NT2/D1 (cell line): ENCODE results near the gene TSPAN8.

Experiments
- SUZ12 ChIP-seq: IDR thresholded peaks from 2 replicates; pipeline ENCODE4 v1.6.1; 2011; ENCODE audit not compliant: insufficient read length, insufficient read depth; ENCODE audit errors: extremely low read depth
- ZNF274 ChIP-seq: IDR thresholded peaks from 2 replicates; pipeline ENCODE4 v1.6.1; 2011; ENCODE audit warnings: mild to moderate bottlenecking, low read depth, low read length

DNA sequence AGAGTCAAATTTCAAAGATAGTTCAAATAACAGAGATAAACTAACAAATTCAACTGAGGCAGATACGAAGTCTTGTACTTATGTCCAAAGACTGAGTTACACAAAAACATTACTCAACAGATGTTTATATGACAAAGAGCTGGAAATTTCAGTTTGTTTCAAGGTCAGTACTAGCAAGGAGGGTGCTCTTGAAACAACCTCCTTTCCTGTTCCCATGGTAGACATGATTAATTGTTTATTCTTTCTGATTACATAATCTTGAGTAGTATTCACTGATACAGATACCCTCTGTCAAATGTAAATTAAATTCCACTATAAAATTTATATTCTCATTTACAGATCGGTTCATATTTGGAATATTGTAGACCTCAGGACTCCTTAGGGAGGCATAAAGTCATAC is 23.4 kb downstream of the TSPAN8 start:
- TF ChIP-seq SUZ12 (no peak), ZNF274 (no peak)
